Body of pancreas (tissue), 4 donors: Measurements from ENCODE around the gene ACAP2.

Experiments used
- POLR2A ChIP-seq, 3 donors: fragments of 450-650 bp; IDR thresholded peaks; one replicate each; pipeline ENCODE4 v1.6.1; 2016; ENCODE audit warnings: antibody characterized with exemption in 3 of 3, mild to moderate bottlenecking in 2 of 3
- TF ChIP-seq, protein P1 (sequence below), 7 experiments: fragments of 450-650 bp in 4 of 7; fragments of 200-600 bp in 3 of 7; sonication (generic) in 3 of 7; IDR thresholded peaks; one replicate each; pipeline ENCODE4 v1.5.1; 2016 to 2019; ENCODE audit warnings: antibody characterized with exemption in 7 of 7

DNA sequence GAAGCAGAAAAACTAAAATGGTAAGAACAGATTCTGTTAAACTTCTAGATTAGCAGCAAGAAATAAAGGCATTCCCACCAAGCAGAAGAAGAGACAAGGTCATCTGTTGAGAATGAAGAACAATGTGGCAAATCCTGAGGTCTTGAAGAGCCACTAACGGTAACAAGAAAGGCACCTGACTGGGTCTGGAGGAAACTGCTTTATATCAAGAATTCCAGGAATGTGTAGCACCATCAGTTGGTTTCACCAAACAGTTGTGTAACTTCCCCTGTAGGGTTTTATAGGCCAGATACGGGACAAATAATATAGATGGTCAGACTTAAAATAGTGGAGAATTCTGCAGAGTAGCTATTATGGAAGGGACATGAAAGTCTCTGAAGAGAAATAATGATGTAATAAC is 57.3 kb downstream of the ACAP2 start:
- TF ChIP-seq, protein P1, sequence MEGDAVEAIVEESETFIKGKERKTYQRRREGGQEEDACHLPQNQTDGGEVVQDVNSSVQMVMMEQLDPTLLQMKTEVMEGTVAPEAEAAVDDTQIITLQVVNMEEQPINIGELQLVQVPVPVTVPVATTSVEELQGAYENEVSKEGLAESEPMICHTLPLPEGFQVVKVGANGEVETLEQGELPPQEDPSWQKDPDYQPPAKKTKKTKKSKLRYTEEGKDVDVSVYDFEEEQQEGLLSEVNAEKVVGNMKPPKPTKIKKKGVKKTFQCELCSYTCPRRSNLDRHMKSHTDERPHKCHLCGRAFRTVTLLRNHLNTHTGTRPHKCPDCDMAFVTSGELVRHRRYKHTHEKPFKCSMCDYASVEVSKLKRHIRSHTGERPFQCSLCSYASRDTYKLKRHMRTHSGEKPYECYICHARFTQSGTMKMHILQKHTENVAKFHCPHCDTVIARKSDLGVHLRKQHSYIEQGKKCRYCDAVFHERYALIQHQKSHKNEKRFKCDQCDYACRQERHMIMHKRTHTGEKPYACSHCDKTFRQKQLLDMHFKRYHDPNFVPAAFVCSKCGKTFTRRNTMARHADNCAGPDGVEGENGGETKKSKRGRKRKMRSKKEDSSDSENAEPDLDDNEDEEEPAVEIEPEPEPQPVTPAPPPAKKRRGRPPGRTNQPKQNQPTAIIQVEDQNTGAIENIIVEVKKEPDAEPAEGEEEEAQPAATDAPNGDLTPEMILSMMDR (IDR thresholded peaks at IDR 0.05) = no peak
- no peak for TF ChIP-seq POLR2A (IDR thresholded peaks at IDR 0.05)
